Pons (tissue), 1 donor: ENCODE measurements around the gene ICE1.
"Not testable (repeated sequence)": the region's sequence is repeated elsewhere in the genome, so short reads cannot be mapped to it uniquely, and the experiment has no call there.

ENCODE experiments used
- DNase-seq: peaks from one replicate; pipeline ENCODE4 v3.0.0-alpha.2; 2016; ENCODE audit warnings: low spot score

The ICE1 gene

GRCh38 chr5:5453131-5453530 lies 30.7 kb downstream of the ICE1 start:
- no peak for DNase-seq

GRCh38 chr5:5454391-5454790 lies 31.9 kb downstream of the ICE1 start:
- no peak for DNase-seq

GRCh38 chr5:5456858-5457257 lies 34.4 kb downstream of the ICE1 start:
- DNase-seq = no peak

GRCh38 chr5:5460311-5460710 lies 37.8 kb downstream of the ICE1 start:
- DNase-seq = no peak

- DNase-seq = no peak
Measured at GRCh38 chr5:5461012-5461411, 38.5 kb downstream of the ICE1 start.

DNA sequence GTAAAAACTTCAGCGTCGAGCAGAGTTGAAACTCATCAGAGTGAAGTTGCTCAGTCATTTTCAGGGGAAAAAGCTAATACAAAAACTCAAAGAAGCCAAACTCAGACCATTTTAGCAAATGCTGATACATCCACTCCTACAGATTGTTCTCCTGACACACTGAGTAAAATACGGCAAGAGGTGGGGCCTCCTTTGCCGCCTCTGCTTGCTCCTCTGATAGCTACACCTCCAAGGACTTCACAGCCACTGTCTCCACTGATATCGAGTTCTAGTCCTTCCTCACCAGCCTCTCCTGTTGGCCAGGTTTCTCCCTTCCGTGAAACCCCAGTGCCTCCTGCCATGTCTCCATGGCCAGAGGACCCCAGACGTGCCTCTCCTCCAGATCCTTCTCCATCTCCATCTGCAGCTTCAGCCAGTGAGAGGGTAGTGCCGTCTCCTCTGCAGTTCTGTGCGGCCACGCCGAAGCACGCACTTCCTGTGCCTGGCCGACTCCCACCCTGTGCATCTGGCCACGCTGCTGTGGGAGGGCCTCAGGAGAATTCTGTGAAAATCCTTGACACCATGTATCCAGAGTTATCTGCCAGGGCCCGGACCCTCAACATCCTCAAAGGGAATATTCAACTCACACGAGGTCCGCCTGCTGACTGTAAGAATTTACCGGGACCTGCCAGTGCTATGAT lies 41.7 kb downstream of the ICE1 start:
- no peak for DNase-seq

- DNase-seq = no peak
Measured at GRCh38 chr5:5466227-5466626, 43.8 kb downstream of the ICE1 start.

DNA sequence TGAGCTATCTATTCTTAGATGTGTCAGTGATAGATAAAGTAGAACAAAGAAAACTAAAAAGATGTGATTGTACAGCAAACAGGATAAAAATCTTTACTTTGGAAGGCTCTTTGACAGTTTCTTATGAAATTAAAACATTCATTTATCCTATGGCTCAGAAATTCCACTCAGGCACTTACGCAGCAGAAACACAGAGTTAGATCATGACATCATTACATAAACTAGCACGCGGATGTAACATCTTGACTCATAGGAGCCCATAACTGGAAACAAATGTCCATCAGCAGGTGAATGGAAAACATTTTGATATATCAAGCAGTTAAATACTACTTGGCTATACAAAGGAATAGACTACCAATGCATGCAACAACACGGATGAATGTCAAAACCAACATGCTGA lies 45.3 kb downstream of the ICE1 start:
- DNase-seq = no peak

- no peak for DNase-seq
Measured at GRCh38 chr5:5470933-5471332, 48.5 kb downstream of the ICE1 start.

DNA sequence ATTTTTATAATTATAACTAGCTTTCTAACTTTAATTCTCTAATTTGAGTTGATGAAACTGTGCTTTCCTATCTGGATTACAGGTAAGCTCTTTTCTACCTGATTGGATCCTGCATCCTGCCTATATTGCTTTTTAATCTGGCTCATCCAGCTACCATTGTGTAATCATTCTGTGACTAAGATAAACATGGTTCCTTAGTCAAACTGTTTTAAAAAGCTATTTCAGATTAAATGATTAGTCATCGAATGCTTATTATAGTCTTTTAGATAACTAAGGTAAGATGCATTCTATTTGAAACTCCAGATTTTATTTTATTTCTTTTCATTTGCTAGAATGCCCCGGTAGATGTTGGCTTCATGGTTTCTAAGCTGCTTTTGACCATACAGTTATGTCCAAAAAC lies 50.7 kb downstream of the ICE1 start:
- no peak for DNase-seq

DNA sequence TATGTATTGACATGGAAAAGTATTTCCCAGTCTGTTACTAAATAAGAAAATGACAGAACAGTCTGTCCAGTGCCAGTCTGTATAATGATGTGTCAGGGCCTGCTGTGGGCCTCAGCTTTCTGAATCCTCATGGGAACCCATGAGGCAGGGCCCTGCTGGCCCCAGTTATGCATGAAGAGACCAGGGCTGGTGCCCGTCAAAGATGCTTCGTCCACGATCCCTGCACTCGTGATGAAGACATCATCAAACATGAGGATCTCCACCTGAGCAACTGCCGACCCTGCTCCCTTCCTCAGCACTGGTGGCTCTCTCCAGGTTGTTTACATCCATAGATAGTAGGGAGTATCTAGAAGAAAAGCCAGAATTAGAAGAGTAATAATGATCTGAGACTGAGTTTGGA lies 52.5 kb downstream of the ICE1 start:
- DNase-seq = no peak

DNA sequence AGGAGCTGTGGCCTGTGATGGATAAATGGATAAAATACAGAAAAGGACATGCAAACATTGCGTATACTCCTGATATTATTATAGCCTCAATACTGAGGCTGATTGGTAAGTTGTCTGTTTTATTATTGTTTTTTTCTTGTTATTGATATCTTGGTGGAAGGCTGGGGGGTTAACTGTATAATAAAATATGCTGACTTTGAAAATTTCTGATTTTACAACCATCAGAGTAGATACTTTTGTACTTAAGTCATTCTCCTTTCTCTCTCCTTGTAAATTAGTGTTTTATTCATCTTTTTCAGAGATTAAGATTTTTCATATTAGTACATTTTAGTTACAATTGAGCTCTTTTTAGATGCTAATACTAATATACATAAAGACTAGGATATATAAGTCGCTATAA lies 53.5 kb downstream of the ICE1 start:
- DNase-seq = no peak

- not testable (repeated sequence) for DNase-seq
Measured at GRCh38 chr5:5479578-5479977, 57.1 kb downstream of the ICE1 start.

- DNase-seq = no peak
Measured at GRCh38 chr5:5480481-5481111, 58.1 kb downstream of the ICE1 start.

GRCh38 chr5:5481206-5481605 lies 58.7 kb downstream of the ICE1 start:
- DNase-seq = no peak

DNA sequence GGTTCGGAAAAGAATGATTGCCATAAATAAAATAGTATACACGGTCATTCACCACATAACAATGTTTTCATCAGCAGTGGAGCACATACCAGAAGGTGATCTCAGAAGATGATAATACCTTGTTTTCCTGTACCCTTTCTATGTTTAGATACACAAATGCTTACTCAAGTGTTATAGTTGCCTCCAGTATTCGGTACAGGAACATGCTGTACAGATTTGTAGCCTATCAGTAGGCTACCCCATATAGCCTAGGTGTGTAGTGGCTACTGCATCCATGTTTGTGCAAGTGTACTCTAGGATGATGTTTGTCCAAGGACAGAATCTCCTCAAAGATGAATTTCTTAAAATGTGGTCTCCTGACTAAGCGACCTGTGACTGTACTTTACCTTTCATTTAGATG lies 59.2 kb downstream of the ICE1 start:
- no peak for DNase-seq

GRCh38 chr5:5483350-5483749 lies 60.9 kb downstream of the ICE1 start:
- no peak for DNase-seq

DNA sequence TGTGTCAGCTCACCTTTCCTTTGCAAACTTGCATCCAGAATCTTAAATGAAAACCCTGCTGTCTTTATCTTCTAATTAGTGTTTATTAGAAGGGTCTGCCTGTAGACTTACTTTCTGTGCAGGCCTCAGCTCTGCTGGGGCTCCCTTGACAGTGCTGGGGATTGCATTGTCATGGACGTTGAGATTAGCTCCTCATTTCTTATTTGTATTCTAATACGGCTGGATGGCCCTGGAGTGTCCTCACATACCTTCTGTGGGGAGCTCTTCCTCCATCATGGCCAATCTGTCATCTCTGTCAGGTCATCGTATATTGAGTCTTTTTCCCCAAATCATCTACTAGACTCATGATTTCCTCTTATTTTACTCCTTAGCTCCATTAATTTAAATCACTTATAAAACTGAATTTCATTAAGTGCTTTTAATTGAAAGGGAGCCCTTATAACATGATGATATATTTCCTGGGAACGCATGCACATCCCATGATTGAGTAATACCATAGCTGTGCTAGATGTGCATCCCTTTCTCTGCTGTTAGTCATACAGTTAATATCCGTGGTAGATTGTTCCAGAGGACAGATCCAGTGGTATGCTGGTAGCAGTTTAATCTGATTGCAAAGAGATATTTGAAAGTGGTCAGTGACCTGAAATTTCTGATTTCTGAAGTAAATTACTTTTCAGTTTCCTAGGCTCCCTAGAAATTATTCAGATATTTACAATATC lies 61.6 kb downstream of the ICE1 start:
- DNase-seq = no peak

- DNase-seq = no peak
Measured at GRCh38 chr5:5486122-5486521, 63.6 kb downstream of the ICE1 start.

DNA sequence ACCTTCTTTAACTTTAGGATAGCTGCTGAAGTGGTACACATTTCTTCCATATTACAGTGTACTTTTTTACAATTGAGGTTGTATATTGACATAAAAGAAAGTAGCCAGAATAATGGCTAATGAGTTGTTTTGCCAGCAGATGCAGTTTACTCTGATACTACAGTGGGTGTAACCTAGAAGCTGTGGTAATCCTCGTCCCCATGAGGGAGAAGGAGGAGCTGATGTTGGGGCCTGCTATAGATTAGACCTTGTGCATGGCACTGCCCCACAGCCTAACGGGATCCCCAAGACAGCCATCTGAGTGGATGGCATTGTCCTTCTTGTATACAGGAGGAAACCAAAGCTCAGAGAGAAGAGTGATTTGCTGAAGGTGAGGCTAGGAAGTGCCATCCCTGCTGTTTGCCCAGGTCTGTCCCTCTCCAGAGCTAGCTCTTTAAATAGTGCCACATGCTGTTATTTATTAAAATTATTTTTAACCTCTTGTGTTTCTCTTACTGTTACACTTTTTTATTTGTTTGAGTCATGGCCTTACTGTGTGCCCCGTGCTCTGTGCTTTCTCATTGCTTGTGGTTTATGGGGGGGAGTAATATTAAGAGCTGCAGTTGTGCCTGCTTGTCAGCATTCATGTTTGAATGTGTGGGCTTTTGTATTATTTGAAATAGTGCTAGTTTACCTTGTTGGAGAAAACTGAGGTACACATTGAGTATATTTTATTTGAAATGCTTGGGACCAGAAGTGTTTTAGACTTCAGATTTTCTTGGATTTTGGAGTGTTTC lies 65.3 kb downstream of the ICE1 start:
- no peak for DNase-seq

DNA sequence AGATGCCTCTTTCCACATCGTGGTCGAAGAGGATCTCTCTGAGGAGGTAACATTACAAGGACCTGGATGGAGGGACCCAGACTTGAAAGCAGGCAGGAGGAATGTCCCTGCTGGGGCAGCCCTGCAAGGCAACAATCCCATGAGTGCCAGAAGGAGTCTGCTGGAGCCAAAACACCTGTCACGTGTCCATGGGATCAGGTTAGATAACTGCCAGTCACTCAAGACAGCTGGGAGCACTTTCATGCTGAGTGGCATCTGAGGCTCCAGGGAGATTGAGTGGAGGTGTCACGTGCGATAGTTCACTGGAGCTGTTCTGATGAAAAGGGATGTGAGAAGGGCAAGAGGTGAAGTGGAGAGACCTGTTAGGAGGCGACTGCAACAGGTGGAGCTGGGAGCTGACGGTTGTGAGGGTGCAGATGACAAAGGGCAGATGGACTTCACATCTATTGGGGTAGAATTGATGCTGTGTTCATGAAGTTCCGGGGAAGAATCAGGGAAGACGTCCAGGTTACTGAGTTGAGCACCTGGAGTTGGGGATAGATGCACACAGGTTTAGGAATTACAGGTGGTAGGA lies 68.4 kb downstream of the ICE1 start:
- no peak for DNase-seq
